Mesenteric fat pad (tissue), 1 donor: ENCODE results near the gene MAGEB5. TPM values are rescaled to one million over a fixed set of nuclear protein-coding genes. Genes with fewer than 3 reads are reported as not detected.
"Not testable (repeated sequence)": the region's sequence is repeated elsewhere in the genome, so short reads cannot be mapped to it uniquely, and the experiment has no call there.

Experiments used
- DNase-seq: peaks from one replicate; pipeline ENCODE4 v3.0.0-alpha.2; 2020; ENCODE audit warnings: low spot score
- long read RNA-seq: library from polyadenylated mRNA; unstranded; transcript quantifications from one replicate; pipeline ENCODE4 v2.0.0, GENCODE V29; 2020
- total RNA-seq: library from RNA; stranded (reverse); fragmentation: NEBNext Ultra II Directional; extraction: Animal tissue kit (Norgen Biotek cat#: 25700); gene quantifications from one replicate; pipeline ENCODE4 v1.2.1, GENCODE V29; 2021
- donor health status: DM: yes; HTN: yes; CAD: no.

Gene MAGEB5, protein sequence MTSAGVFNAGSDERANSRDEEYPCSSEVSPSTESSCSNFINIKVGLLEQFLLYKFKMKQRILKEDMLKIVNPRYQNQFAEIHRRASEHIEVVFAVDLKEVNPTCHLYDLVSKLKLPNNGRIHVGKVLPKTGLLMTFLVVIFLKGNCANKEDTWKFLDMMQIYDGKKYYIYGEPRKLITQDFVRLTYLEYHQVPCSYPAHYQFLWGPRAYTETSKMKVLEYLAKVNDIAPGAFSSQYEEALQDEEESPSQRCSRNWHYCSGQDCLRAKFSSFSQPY
- total RNA-seq, result not detected
- long read RNA-seq, result 0 reads

DNA sequence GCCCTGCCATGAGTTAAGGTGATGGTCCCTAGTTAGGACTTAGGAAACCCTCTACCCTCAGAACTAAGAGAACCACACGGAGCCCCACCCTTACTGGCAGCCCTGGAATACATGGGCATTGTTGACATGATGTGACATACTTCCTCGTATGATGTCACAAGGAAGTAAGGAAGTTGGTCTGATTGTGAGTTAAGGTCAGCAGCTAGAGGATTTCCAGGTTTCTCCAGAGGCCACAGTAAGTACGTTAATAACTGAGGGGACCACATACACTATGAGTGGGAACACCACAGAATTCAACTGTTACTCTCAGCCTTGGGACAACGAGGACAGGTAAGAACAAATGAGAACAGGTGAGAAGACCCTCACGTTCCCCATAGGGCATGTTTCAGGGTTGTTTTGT is at the start of gene MAGEB5:
Gene MAGEB5 (plus strand): TSS at position 301 of the 400 bp plus-strand sequence. CDS start 1,133 bp downstream, outside the sequence.
- no peak for DNase-seq

GRCh38 chrX:26192204-26192603 is 23.8 kb upstream of the MAGEB5 start, which contains the start of gene MAGEB6:
TSS of gene MAGEB6 (plus strand) at chrX:26192440. CDS start at chrX:26193847, 1,407 bp downstream.
- no peak for DNase-seq

- no peak for DNase-seq
These were observed 12.4 kb upstream of the MAGEB5 start for GRCh38 chrX:26203561-26203960.

GRCh38 chrX:26204717-26205116 is 11.3 kb upstream of the MAGEB5 start:
- DNase-seq, result not testable (repeated sequence)

DNA sequence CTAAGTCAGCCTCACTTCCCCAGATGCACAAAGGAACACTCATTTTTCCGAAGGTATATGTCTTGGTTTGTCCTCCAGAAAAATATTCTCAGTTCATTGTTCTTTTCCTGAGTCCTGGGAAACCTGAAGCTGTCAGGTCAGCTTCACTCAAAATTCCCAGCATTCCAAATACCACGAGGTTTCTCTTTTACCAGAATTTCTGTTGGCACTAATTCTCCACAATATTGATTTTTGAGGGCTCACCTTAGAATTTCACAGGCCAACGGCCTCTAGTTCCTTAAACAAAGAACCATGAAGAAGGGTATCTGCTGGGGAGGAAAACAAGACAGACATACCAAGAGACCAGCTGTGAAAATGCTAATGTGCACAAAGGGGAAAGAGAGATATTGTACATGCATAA is 8.0 kb upstream of the MAGEB5 start:
- no peak for DNase-seq

DNA sequence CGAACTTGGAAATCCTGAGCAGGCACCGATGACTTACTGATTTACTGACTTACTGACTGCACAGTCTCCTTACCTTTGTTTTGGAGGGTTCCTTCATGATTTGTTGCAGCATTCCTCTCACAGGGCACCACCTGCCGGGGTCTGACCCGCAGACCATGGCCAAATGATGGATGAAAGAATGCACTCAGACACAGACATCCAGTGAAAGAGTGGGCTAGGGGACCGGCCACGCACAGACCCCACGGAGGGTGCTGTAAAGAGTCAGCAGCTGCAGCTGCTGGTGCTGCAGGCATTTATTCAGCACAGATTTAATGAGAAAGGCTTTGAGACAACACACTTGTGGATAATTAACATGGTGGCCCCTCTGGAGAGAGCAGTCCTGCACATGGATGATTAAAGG is 3.4 kb downstream of the MAGEB5 start:
- DNase-seq, result no peak

GRCh38 chrX:26234177-26234576 is 18.2 kb downstream of the MAGEB5 start:
- DNase-seq, result no peak

DNA sequence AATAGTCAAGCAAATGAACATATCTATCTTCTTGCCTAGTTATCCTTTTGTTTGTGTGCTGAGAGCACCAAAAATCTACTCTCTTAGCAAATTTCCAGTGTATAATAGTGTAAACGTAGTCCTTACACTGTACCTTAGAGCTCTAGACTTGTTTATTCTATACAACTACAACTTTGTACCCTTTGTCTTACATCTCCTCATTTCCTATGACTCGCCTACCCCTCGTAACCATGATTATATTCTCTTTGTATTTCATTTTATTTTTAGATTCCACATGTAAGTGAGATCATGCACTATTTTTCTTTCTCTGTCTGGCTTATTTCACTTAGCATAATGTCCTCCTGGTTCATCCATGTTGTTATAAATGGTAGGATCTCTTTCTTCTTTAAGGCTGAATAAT is 37.6 kb downstream of the MAGEB5 start:
- no peak for DNase-seq

DNA sequence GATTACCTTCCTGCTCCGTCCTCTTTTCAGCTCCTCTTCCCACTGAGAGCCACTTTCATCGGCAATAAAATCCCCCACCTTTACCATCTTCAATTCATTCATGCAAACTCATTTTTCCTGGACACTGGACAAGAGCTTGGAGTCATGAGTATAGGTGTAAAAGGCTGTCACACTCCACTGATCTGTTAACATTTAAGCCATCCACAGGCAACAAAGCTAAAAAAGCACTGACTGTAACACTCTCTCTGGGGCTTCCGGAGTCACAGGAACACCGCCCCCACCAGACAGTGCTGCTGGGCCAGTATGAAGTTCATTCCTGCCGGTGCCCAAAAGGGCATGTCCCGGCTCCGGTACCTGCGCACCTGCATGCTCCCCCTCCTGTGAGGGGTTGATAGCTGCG is 38.5 kb downstream of the MAGEB5 start:
- no peak for DNase-seq

- no peak for DNase-seq
These were observed 46.2 kb downstream of the MAGEB5 start for GRCh38 chrX:26262121-26262523.

Other genes starting within 250 kb of the MAGEB5 start
- gene MAGEB18, start 77.8 kb upstream of the MAGEB5 start, total RNA-seq, result not detected
- not detected for gene MAGEB6B, start 55.6 kb upstream of the MAGEB5 start, total RNA-seq
- gene MAGEB6, start 23.7 kb upstream of the MAGEB5 start, total RNA-seq, result not detected